HG02943 (cell line): ENCODE data around the gene YWHAE.
"Not testable (repeated sequence)": the region's sequence is repeated elsewhere in the genome, so short reads cannot be mapped to it uniquely, and the experiment has no call there.

Experiments used
- ATAC-seq: cut with Tn5 transposase; IDR thresholded peaks from one replicate; pipeline ENCODE4 v1.9.1; 2021; ENCODE audit warnings: mild to moderate bottlenecking, low read depth, moderate library complexity; ENCODE audit not compliant: unreplicated experiment

The YWHAE gene

GRCh38 chr17:1375615-1376014 lies 24.4 kb downstream of the YWHAE start:
- no peak for ATAC-seq

GRCh38 chr17:1374431-1375177 lies 25.4 kb downstream of the YWHAE start:
- ATAC-seq: no peak

GRCh38 chr17:1373707-1374237 lies 26.2 kb downstream of the YWHAE start:
- ATAC-seq: no peak

GRCh38 chr17:1372618-1373017 lies 27.4 kb downstream of the YWHAE start:
- no peak for ATAC-seq

GRCh38 chr17:1371893-1372590 lies 28.0 kb downstream of the YWHAE start:
- no peak for ATAC-seq

- ATAC-seq: no peak
Observed at GRCh38 chr17:1368588-1368987, 31.4 kb downstream of the YWHAE start.

- ATAC-seq: no peak
Observed at GRCh38 chr17:1367351-1367745, 32.7 kb downstream of the YWHAE start.

GRCh38 chr17:1366234-1366633 lies 33.8 kb downstream of the YWHAE start:
- no peak for ATAC-seq

- ATAC-seq: no peak
Observed at GRCh38 chr17:1365445-1366039, 34.5 kb downstream of the YWHAE start.

GRCh38 chr17:1362964-1363363 lies 37.1 kb downstream of the YWHAE start:
- ATAC-seq: no peak

- no peak for ATAC-seq
Observed at GRCh38 chr17:1362065-1362848, 37.8 kb downstream of the YWHAE start.

- ATAC-seq: no peak
Observed at GRCh38 chr17:1360975-1361374, 39.0 kb downstream of the YWHAE start.

- ATAC-seq: not testable (repeated sequence)
Observed at GRCh38 chr17:1360315-1360714, 39.7 kb downstream of the YWHAE start.

- ATAC-seq: no peak
Observed at GRCh38 chr17:1354030-1354429, 46.0 kb downstream of the YWHAE start.

- ATAC-seq: not testable (repeated sequence)
Observed at GRCh38 chr17:1352530-1352929, 47.5 kb downstream of the YWHAE start.

GRCh38 chr17:1351971-1352370 lies 48.1 kb downstream of the YWHAE start:
- no peak for ATAC-seq

GRCh38 chr17:1351275-1351674 lies 48.7 kb downstream of the YWHAE start:
- no peak for ATAC-seq

- ATAC-seq: no peak
Observed at GRCh38 chr17:1347589-1348323, 52.3 kb downstream of the YWHAE start.

GRCh38 chr17:1344521-1344920 lies 55.5 kb downstream of the YWHAE start:
- ATAC-seq: no peak

- ATAC-seq: no peak
Observed at GRCh38 chr17:1343554-1343953, 56.5 kb downstream of the YWHAE start.
